SK-N-MC (cell line): ENCODE measurements around the gene DAPK3.
A peak's percentile ranks its signal among the peaks of the same experiment; 100 is the strongest.

ENCODE experiments used
- DNase-seq: peaks from one replicate; pipeline ENCODE4 v3.0.0-alpha.2; 2011; ENCODE audit warnings: low read depth, low spot score
- H3K27ac ChIP-seq: fragments of 200-600 bp; sonication (generic); 2 replicates; pipeline ENCODE4 v1.5.1; 2016; ENCODE audit warnings: mixed run types
- H3K36me3 ChIP-seq: fragments of 200-600 bp; sonication (generic); 2 replicates; pipeline ENCODE4 v1.6.1; 2017; ENCODE audit warnings: antibody characterized with exemption, low read length, mixed read lengths; ENCODE audit not compliant: insufficient read depth
- H3K4me3 ChIP-seq: fragments of 200-600 bp; sonication (generic); 2 replicates; pipeline ENCODE4 v1.5.1; 2016
- H3K9ac ChIP-seq: fragments of 200-600 bp; sonication (generic); 2 replicates; pipeline ENCODE4 v1.8.0; 2017; ENCODE audit warnings: mixed run types, mixed read lengths; ENCODE audit not compliant: insufficient read length
- H3K9me3 ChIP-seq: fragments of 200-600 bp; sonication (generic); 2 replicates; pipeline ENCODE4 v1.6.1; 2017; ENCODE audit warnings: low read depth, mild to moderate bottlenecking, antibody characterized with exemption, low read length, moderate library complexity, mixed read lengths
- EZH2 ChIP-seq: fragments of 200-600 bp; sonication (generic); IDR thresholded peaks from one replicate; pipeline ENCODE4 v1.6.1; 2017; ENCODE audit warnings: antibody characterized with exemption
- FOXP2 ChIP-seq: optimal IDR thresholded peaks from 2 replicates; pipeline ENCODE3; 2011; ENCODE audit warnings: mild to moderate bottlenecking, moderate library complexity; ENCODE audit not compliant: insufficient read depth; ENCODE audit errors: extremely low read length, control extremely low read depth
- POLR2AphosphoS5 ChIP-seq: IDR thresholded peaks from 2 replicates; pipeline ENCODE4 v1.6.1; 2012; ENCODE audit warnings: mild to moderate bottlenecking, low read depth, low read length, borderline replicate concordance

DAPK3 gene

DNA sequence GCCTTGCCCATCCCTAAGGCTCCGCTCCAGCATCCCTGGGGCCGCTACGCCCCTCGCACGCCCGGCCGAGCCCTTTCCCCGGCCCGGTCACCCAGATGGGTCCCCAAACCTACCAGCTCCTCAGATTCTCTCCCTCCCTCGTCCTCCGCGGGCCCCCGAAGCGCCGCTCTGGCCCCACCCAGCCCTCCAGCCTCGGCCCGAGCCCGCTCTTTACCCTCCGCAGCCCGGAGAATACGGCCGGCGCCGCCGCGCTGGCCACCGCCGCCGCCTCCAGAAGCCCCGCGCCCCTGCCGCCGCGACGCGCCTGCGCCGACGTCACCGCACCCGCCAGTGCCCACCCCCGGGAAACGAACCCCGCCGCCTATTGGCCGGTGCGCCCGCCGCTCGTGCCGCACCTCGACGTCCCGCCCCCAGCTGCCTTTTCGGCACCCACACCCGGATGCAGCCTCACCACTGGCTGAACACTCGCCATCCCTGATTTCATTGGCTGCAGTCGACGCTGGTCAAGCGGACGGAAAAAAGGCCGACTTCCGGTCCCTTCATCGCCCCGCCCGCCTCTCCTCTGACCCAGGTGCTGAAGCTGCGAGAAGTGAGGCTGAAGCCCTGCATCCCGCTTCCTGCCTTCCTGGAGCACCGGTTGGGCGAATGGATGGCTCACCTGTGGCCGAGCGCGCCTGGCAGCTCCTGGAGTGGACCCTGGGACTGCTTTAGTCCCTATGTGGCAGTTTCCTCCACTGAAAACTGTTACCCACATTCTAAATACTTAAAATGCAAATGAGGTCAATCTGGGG, at the start of gene DAPK3:
Gene DAPK3 (minus strand): TSS at position 292 of the 791 bp plus-strand sequence. CDS start 1,364 bp downstream, outside the sequence.
- Histone ChIP-seq H3K27ac (peak within 1 kb of the TSS; percentile 92), H3K9me3 (no peaks in the 10 kb centered on the region), H3K36me3 (peaks cover 25% of the 10 kb centered on the region)

DNA sequence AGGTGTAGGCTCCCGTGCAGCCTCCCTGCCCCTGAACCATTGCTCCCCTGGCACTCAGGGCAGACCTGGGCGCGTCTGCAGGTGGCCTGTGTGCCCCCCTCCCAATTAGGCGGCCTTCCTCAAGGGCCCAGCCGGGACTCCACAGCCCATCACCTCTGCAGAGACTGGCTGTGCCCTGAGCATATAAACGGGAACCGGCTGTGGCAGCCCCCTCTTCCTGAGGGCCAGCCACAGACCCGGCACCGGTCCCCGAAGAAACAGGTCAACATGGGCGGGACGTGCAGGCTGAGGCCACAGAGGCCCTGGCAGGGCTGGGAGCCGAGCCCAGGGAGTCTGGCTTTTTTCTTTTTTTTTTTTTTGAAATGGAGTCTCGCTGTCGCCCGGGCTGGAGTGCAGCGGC, 48.7 kb upstream of the DAPK3 start:
- Histone ChIP-seq H3K9me3 (no peaks in the 10 kb centered on the region), H3K9ac (no peak overlapping the region), H3K4me3 (no peak overlapping the region), H3K27ac (no peak overlapping the region), H3K36me3 (peaks cover 16% of the 10 kb centered on the region; the same call in 1 of the 2 replicates)
- TF ChIP-seq POLR2AphosphoS5: no peak
- TF ChIP-seq EZH2: no peak
- no peak for TF ChIP-seq FOXP2
- no peak for DNase-seq

More for the DNA sequence above, at the start of gene DAPK3:
- no peak for DNase-seq
- Histone ChIP-seq H3K9ac (peak within 1 kb of the TSS; percentile 98), H3K4me3 (peak within 1 kb of the TSS; percentile 93)
- TF ChIP-seq EZH2 (no peak), FOXP2 (no peak), POLR2AphosphoS5 (peak; percentile 70; the same call in 1 of the 2 replicates)

DNA sequence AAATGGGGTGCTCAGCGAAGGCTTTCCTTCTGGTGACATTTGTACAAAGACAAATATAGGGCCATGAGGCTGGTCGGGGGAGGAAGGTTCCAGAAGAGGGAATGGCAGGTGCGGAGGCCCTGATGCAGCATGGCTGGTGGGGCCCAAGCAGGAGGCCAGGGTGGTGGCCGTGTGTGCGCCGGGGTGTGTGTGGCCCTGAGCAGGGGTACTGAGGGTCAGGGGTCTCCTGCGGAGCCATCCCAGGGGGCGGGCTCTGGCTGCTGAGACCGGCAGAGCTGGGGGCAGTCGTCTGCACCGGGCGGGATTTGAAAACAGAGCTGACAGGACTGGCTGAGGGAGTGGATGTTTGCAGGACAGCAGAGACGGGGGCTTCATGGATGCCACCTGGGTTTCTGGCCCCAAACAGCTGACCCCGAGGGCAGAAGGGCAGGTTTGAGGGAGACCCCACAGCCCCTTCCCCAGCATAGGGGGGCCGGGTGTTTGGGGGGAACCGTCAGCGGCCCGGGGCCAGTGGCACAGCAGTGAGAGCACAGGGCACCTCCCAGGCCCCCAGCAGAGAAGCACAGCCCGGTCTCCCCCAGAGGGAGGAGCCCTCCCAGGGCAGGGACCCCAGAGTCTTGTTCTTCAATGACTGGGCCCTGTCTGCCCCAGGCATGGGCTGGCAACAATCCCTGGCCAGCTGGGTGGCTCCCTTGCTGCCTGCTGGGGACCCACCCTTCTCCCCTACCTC, 48.0 kb upstream of the DAPK3 start:
- H3K36me3 ChIP-seq: peaks cover 21% of the 10 kb centered on the region; the same call in 1 of the 2 replicates

GRCh38 chr19:4018140-4018613, 47.3 kb upstream of the DAPK3 start:
- peak overlapping the region; percentile 71 for H3K27ac ChIP-seq

More for the DNA sequence above, 48.0 kb upstream of the DAPK3 start:
- Histone ChIP-seq H3K9ac (no peak overlapping the region), H3K27ac (0 out of 2 replicates have a peak overlapping the region, but pooled peaks have one; percentile 49), H3K9me3 (no peaks in the 10 kb centered on the region), H3K4me3 (no peak overlapping the region)
- no peak for DNase-seq
- no peak for TF ChIP-seq FOXP2
- TF ChIP-seq EZH2: no peak
- TF ChIP-seq POLR2AphosphoS5: no peak

DNA sequence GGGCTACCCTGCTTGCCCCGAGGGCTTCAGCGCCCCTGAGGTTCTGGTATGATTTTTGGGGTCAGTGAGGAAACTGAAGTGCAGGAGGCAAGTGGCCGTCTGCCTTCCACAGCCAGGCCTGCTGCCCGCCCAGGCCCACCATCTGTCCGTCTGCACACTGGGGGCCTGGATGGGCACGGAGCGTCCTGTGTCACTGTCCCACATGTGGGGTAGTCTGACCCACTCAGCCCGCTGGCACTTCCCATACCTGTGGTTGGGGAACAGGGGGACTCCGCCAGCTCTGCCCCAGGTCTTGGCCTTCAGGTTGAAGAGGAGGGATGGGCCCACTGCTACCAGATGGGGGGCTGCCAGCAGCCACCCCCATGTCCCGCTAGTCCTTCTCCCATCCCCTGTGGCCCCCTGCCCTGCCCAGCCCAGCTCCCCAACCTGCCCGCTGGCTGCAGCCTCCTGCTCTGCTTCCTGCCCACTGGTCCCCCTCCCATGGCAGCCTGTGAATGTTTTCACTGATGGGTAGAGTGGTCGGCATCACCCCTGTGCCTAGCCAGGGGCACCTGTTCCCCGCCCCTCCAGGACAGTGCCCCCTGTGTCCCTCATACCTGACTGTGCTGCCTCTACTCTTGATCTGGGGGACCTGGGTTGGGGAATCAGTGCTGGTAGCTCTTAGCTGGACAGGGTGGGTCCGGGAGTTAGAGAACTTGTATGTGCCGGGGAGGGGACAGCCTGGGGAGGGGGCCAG, 46.2 kb upstream of the DAPK3 start:
- H3K36me3 ChIP-seq: peaks cover 28% of the 10 kb centered on the region; the same call in 1 of the 2 replicates

More at GRCh38 chr19:4018140-4018613, 47.3 kb upstream of the DAPK3 start:
- no peak overlapping the region for H3K9ac ChIP-seq
- TF ChIP-seq FOXP2 (no peak), EZH2 (no peak), POLR2AphosphoS5 (no peak)
- H3K4me3 ChIP-seq: peak overlapping the region; percentile 41
- H3K9me3 ChIP-seq: no peaks in the 10 kb centered on the region
- H3K36me3 ChIP-seq: peaks cover 23% of the 10 kb centered on the region; the same call in 1 of the 2 replicates
- DNase-seq: no peak

GRCh38 chr19:4016486-4016885, 45.6 kb upstream of the DAPK3 start:
- H3K9me3 ChIP-seq: no peaks in the 10 kb centered on the region
- TF ChIP-seq FOXP2: no peak
- TF ChIP-seq EZH2: no peak
- no peak for TF ChIP-seq POLR2AphosphoS5
- no peak for DNase-seq
- H3K4me3 ChIP-seq: no peak overlapping the region
- H3K9ac ChIP-seq: no peak overlapping the region
- peaks cover 23% of the 10 kb centered on the region; the same call in 1 of the 2 replicates for H3K36me3 ChIP-seq
- no peak overlapping the region for H3K27ac ChIP-seq

More for the DNA sequence above, 46.2 kb upstream of the DAPK3 start:
- no peak for DNase-seq
- peak overlapping the region; percentile 71; the same call in 1 of the 2 replicates for H3K27ac ChIP-seq
- no peaks in the 10 kb centered on the region for H3K9me3 ChIP-seq
- no peak for TF ChIP-seq POLR2AphosphoS5
- no peak for TF ChIP-seq EZH2
- no peak for TF ChIP-seq FOXP2
- H3K4me3 ChIP-seq: no peak overlapping the region
- no peak overlapping the region for H3K9ac ChIP-seq

DNA sequence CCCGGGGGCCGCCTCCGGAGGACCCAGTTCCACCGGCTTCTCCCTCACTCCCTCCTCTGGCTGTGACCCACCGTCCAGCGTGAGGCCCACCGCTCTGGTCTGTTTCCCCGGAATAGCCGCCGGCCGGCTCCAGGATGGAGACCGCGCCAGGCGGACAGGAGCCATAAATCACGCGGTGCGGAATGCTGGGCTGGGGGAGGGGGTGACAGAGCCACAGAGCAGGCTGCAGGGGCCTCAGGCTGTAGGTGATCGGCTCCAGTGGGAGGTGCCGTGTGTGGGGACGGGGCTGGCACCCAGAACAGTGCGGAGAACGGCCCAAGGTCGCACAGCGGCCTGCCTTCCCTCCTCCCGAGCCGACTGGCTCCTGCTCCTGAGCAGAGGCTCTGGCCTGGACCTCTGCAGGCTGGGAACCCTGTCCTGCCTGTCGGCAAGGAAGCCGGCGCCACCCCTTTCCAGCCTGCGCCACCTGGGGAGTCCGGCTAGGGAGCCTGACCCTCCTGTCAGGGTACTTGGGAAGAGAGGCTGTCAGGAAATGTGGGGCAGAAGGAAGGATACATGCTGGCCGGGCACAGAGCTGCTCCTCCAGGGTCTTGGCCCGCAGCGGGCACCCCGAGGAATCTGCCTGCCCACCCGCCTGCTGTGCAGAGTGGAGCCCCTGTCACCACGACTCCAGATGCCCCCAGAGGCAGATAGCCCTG, 45.0 kb upstream of the DAPK3 start:
- Histone ChIP-seq H3K4me3 (no peak overlapping the region), H3K9me3 (no peaks in the 10 kb centered on the region), H3K36me3 (peaks cover 19% of the 10 kb centered on the region; the same call in 1 of the 2 replicates), H3K9ac (no peak overlapping the region), H3K27ac (no peak overlapping the region)
- DNase-seq: no peak
- TF ChIP-seq FOXP2 (no peak), POLR2AphosphoS5 (no peak), EZH2 (no peak)
